TTC549 (cell line): ENCODE data around the gene ZNF525.
"Not testable (repeated sequence)": the region's sequence is repeated elsewhere in the genome, so short reads cannot be mapped to it uniquely, and the experiment has no call there.

ENCODE experiments used
- FAIRE-seq: peaks from 2 replicates; lab custom pipeline; 2012; peaks lifted over from hg19 to GRCh38; lab: Jason Lieb, UNC

Gene ZNF525

DNA sequence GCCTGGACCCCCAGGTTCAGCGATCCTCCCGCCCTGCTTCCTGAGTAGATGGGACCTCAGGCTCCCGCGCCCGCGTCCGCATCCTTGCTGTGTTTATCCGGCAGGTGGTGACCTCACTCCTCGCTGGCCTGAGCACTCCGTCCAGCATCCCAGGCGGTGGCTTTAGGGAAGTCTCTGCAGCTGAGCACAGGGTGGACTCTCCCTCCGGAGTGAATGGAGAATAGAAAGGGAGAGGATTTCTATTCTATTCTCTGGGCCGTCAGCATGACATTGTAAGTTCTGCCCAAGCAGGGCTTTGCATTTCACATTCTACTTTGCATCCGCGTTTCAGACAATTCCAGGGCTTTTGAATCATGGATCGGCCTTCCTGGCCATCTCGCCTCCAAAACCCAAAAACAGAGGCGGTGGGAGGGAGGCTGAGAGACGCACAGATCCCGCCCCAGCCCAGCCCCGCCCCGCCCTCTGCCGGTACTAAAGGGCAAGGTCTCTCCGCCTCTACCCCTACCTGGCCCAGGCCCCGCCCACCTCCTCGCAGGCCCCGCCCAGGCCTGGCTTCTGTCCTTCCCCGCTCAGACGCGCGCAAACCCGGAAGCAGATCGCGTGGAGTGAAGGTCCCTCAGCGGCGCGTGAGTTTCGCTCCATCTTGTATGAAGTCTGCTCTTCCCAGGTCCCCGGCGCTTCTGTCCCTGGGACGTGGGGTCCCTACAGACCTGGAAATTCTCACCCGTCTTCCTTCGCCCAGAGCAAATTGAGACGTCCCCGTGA, at the start of gene ZNF525:
Gene ZNF525, plus strand, starts transcription at position 572 of the 765 bp plus-strand sequence. CDS start 6,577 bp downstream, outside the sequence.
- FAIRE-seq: no peak

GRCh38 chr19:53328967-53329366, 36.5 kb upstream of the ZNF525 start:
- FAIRE-seq: no peak

- no peak for FAIRE-seq
Measured at GRCh38 chr19:53332484-53332883, 33.0 kb upstream of the ZNF525 start.

- FAIRE-seq: no peak
Measured at GRCh38 chr19:53333066-53333462, 32.4 kb upstream of the ZNF525 start.

DNA sequence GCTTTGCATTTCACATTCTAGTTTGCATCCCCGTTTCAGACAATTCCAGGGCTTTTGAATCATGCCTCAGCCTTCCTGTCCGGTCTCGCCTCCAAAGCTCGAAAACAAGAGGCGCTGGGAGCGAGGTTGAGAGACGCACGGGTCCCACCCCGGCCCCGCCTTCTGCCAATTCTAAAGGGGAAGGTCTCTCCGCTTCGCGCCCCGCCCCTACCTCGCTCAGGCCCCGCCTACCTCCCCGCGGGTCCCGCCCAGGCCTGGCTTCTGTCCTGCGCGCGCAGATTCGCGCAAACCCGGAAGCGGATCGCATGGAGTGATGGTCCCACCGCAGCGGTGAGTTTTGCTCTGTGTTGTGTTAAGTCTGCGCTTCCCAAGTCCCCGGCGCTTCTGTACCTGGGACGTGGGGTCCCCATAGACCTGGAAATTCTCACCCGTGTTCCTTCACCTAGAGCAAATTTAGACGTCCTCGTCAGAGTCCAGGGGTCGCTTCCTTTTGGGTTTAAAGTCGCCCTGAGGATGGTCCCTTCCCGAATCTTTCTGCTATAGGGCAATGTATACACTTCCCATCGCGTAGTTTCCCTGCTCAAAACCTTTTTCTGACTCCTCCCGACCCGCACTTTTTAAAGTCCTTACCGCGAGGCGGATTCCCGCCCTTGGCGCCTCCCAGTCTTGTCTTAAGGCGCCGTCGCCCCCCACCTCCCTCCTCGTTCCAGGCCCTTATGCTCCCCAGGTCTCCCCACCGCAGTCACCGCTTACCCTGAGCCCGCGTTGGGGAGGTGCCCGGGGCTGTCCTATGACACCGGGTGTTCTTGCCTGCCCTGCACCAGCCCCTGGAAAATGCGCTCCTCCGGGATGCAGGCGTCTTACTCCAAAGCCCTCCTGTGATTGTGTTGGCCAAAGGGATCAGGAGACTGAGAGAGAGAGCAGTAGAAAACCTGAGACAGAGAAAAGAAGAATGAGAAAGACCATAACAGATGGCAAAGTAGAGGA, 31.7 kb upstream of the ZNF525 start, which contains the start of gene ZNF845:
Gene ZNF845, plus strand, starts transcription at position 287 of the 987 bp plus-strand sequence. CDS start 7,559 bp downstream, outside the sequence.
- FAIRE-seq: peak; percentile 56

DNA sequence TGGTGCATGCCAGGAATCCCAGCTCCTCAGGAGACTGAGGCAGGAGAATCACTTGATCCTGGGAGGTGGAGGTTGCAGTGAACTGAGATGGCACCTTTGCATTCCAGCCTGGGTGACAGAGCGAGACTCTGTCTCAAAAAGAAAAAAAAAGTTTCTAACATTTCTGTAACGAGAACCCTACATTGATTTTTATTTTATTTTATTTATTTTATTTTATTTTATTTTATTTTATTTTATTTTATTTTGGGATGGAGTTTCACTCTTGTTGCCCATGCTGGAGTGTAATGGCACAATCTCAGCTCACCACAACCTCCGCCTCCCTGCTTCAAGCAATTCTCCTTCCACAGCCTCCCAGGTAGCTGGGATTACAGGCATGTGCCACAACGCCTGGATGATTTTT, 21.1 kb upstream of the ZNF525 start:
- not testable (repeated sequence) for FAIRE-seq

- no peak for FAIRE-seq
Measured at GRCh38 chr19:53355739-53356138, 9.8 kb upstream of the ZNF525 start.

DNA sequence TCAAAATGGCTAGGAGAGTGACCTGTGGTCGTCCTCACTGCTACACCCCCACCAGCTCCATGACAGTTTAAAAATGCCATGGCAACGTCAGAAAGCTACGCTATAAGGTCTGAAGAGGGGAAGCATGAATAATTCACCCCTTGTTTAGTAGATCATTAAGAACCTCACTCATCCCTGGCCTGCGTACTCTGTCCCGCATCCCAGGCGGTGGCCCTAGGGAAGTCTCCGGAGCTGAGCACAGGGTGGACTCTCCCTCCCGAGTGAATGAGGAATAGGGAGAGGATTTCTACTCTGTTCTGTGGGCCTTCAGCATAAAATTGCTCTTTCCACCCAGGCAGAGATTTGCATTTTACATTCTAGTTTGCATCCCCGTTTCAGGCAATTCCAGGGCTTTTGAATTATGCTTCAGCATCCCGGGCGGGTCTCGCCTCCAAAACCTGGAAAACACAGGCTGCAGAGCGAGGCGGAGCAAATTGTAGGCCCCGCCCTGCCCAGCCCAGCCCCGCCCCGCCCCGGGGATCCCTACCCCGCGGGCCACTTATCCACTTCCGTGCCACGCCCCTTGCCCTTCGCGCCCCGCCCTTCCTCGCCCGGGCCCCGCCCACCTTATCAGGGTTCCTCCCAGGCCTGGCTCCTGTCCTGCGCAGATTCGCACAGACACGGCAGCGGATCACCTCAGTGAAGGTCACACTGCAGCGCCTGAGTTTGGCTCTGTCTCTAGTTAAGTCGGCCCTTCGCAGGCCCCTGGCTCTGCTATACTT, 7.5 kb upstream of the ZNF525 start:
- no peak for FAIRE-seq

DNA sequence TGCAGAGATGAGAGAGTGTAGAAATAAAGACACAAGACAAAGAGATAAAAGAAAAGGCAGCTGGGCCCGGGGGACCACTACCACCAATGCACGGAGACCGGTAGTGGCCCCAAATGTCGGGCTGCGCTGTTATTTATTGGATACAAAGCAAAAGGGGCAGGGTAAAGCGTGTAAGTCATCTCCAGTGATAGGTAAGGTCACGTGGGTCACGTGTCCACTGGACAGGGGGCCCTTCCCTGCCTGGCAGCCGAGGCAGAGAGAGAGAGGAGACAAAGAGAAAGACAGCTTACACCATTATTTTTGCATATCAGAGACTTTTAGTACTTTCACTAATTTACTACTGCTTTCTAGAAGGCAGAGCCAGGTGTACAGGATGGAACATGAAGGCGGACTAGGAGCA, 5.4 kb upstream of the ZNF525 start:
- FAIRE-seq: not testable (repeated sequence)

GRCh38 chr19:53365899-53366493, 491 bp downstream of the ZNF525 start:
- FAIRE-seq: no peak

- FAIRE-seq: no peak
Measured at GRCh38 chr19:53372196-53372595, 6.7 kb downstream of the ZNF525 start.

DNA sequence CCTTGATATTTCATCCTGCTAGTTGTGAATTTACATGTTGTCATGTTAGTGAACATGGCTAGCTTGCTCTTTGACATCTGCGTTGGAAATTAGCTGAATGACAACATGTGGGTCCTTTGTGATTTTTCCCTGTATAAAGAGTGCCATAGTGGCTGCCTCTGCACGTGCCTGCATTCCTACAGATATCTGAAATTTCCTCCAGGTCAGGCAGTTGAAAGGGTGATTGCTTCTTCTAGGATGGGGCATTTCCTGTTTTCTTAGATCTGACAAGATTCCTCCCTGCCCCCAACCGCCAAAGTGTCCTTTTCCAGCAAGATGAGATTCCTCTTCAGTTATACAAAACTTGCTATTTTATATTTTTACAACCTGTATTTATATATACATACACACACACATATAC, 8.8 kb downstream of the ZNF525 start:
- no peak for FAIRE-seq

GRCh38 chr19:53374743-53375142, 9.2 kb downstream of the ZNF525 start:
- FAIRE-seq: no peak

DNA sequence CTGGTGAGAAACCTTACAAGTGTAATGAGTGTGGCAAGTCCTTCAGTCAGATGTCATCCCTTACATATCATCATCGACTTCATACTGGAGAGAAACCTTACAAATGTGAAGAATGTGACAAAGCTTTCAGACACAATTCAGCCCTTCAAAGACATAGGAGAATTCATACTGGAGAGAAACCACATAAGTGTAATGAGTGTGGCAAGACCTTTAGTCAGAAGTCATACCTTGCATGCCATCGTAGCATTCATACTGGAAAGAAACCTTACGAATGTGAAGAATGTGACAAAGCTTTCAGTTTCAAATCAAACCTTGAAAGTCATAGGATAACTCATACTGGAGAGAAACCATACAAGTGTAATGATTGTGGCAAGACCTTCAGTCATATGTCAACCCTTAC, 15.9 kb downstream of the ZNF525 start:
- no peak for FAIRE-seq

GRCh38 chr19:53388168-53388567, 22.7 kb downstream of the ZNF525 start:
- FAIRE-seq: no peak

- FAIRE-seq: no peak
Measured at GRCh38 chr19:53388904-53389303, 23.4 kb downstream of the ZNF525 start.

DNA sequence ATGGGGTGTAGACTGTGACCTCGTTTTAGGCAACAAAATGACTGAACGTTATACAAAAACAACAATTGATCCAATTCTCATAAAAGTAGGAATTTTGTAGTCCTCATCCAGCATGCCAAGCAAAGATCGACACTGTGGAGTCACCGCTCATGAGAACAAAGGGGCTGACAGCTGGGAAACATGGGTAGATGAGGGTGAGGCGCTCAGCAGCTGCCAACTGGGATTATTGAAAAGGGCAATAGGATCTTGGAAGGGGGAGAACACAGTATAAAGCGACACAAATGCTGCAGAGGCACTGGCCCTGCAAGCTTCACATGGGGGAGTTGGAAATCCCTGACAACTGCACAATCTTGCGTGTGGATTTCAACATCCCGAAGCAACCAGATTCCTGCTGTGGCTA, 24.1 kb downstream of the ZNF525 start:
- FAIRE-seq: no peak

GRCh38 chr19:53389978-53390377, 24.5 kb downstream of the ZNF525 start:
- no peak for FAIRE-seq

- no peak for FAIRE-seq
Measured at GRCh38 chr19:53394522-53394973, 29.0 kb downstream of the ZNF525 start.

DNA sequence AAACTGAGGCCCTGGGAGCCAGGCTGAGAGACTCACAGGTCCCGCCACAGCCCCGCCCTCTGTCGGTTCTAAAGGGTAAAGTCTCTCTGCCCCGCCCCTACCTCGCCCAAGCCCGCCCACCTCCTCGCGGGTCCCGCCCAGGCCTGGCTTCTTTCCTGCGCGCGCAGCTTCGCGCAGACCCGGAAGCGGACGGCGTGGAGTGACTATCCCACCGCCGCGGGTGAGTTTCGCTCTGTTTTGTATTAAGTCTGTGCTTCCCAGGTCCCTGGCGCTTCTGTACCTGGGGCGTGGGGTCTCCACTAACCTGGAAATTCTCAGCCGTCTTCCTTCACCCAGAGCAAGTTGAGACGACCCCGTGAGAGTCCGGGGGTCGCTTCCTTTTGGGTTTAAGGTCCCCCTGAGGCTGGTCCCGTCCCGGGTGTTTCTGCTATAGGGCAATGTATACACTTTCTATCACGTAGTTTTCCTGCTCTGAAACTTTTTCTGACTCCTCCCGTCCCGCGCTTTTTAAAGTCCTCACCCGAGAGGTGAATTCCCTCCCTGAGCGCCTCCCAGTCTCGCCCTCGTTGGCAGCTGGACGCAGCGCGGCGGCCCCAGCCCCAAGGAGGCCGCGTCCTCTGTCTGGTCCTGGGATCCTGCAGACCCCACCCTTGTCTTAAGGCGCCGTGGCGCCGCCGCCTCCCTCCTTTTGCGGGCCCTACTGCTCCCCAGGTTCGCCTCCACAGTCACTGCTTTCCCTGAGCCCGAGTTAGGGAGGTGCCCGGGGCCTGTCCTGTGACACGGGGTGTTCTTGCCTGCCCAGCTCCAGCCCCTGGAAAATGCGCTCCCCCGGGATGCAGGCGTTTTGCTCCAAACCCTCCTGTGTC, 29.7 kb downstream of the ZNF525 start, which contains the start of gene ZNF765:
Gene ZNF765, plus strand, starts transcription at position 176 of the 866 bp plus-strand sequence. CDS start 2,867 bp downstream, outside the sequence.
- FAIRE-seq: no peak
